Measurements from ENCODE around the gene SPTBN2.

DNA sequence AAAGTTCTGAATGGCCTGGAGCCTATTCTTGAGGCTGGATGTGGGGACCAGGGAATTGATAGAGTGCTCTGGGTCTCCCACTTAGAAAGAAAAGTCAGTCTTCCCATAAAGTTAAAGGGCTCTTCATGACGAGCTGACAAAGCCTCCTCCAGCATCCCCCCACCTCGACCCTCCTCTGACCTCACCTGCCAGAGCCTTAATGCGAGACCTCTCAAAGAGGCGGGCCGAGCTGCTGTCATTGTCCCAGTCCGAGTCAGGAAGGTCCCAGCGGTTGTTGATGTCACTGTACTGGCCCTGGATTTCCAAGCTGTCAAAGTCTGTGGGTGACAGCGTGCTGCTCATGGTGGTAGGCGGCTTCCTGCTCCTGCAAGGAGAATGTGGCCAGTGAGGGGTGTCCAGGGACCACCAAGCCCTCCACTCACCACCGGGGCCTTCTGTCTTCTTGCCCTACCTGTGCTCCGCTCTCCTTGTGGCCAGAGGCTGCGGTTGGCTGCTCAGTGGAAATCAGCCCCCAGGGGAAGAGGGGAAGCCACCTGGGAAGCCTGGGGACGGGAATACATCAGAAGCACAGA lies 8.0 kb downstream of the SPTBN2 start:
- TF ChIP-seq MAFK (IDR thresholded peaks at IDR 0.05; ENCODE audit: low read depth, low read length) (no peak), RCOR1 (IDR thresholded peaks at IDR 0.05; ENCODE audit: insufficient replicate concordance, low read length) (no peak), CEBPB (IDR thresholded peaks at IDR 0.05; ENCODE audit: low read depth, low read length) (no peak), POLR2A (IDR thresholded peaks at IDR 0.05; ENCODE audit: low read depth, low read length) (no peak), RAD21 (IDR thresholded peaks at IDR 0.05; ENCODE audit: low read length) (no peak), MAZ (IDR thresholded peaks at IDR 0.05; ENCODE audit: borderline replicate concordance, low read depth, low read length) (no peak), RFX5 (IDR thresholded peaks at IDR 0.05; ENCODE audit: low read depth, low read length) (no peak), FOS (IDR thresholded peaks at IDR 0.05; ENCODE audit: low read depth, low read length) (no peak), SMC3 (IDR thresholded peaks at IDR 0.05; ENCODE audit: low read depth, low read length) (no peak), MXI1 (IDR thresholded peaks at IDR 0.05; ENCODE audit: borderline replicate concordance, low read depth, low read length) (no peak), CHD1 (IDR thresholded peaks at IDR 0.05; ENCODE audit: low read depth, low read length) (no peak)
- TF ChIP-seq, protein P1, sequence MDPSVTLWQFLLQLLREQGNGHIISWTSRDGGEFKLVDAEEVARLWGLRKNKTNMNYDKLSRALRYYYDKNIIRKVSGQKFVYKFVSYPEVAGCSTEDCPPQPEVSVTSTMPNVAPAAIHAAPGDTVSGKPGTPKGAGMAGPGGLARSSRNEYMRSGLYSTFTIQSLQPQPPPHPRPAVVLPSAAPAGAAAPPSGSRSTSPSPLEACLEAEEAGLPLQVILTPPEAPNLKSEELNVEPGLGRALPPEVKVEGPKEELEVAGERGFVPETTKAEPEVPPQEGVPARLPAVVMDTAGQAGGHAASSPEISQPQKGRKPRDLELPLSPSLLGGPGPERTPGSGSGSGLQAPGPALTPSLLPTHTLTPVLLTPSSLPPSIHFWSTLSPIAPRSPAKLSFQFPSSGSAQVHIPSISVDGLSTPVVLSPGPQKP (IDR thresholded peaks at IDR 0.05; ENCODE audit: borderline replicate concordance, low read depth, low read length): no peak
- TF ChIP-seq, protein P2, sequence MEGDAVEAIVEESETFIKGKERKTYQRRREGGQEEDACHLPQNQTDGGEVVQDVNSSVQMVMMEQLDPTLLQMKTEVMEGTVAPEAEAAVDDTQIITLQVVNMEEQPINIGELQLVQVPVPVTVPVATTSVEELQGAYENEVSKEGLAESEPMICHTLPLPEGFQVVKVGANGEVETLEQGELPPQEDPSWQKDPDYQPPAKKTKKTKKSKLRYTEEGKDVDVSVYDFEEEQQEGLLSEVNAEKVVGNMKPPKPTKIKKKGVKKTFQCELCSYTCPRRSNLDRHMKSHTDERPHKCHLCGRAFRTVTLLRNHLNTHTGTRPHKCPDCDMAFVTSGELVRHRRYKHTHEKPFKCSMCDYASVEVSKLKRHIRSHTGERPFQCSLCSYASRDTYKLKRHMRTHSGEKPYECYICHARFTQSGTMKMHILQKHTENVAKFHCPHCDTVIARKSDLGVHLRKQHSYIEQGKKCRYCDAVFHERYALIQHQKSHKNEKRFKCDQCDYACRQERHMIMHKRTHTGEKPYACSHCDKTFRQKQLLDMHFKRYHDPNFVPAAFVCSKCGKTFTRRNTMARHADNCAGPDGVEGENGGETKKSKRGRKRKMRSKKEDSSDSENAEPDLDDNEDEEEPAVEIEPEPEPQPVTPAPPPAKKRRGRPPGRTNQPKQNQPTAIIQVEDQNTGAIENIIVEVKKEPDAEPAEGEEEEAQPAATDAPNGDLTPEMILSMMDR (conservative IDR thresholded peaks at IDR 0.05; ENCODE audit: low read depth, low read length): no peak
- TF ChIP-seq, protein P3, sequence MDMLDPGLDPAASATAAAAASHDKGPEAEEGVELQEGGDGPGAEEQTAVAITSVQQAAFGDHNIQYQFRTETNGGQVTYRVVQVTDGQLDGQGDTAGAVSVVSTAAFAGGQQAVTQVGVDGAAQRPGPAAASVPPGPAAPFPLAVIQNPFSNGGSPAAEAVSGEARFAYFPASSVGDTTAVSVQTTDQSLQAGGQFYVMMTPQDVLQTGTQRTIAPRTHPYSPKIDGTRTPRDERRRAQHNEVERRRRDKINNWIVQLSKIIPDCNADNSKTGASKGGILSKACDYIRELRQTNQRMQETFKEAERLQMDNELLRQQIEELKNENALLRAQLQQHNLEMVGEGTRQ (IDR thresholded peaks at IDR 0.05; ENCODE audit: low read depth, low read length): no peak
